Fibroblast of lung (primary cell): ENCODE data around the gene XPNPEP2. TPM values are rescaled to one million over a fixed set of nuclear protein-coding genes. Genes with fewer than 3 reads are reported as not detected.

Experiments
- DNase-seq, 2 donors: peaks; one replicate each; pipeline versions ENCODE4 v3.0.0 to v3.0.0-alpha.2; 2010; ENCODE audit warnings: low read depth in 2 of 2
- H2AFZ ChIP-seq: 2 replicates; pipeline ENCODE4 v1.5.1; 2012; ENCODE audit warnings: low read length, control low read depth, inconsistent platforms
- H3K27ac ChIP-seq: 2 replicates; pipeline ENCODE4 v1.5.1; 2011; ENCODE audit warnings: low read length, control low read depth; ENCODE audit not compliant: insufficient read depth
- H3K27me3 ChIP-seq: 2 replicates; pipeline ENCODE4 v1.5.1; 2011; ENCODE audit warnings: mild to moderate bottlenecking, low read length; ENCODE audit not compliant: control insufficient read depth, insufficient read depth
- H3K36me3 ChIP-seq: 2 replicates; pipeline ENCODE4 v1.5.1; 2011; ENCODE audit warnings: low read length; ENCODE audit not compliant: control insufficient read depth, insufficient read depth
- H3K4me1 ChIP-seq: 2 replicates; pipeline ENCODE4 v1.5.1; 2011; ENCODE audit warnings: low read length; ENCODE audit not compliant: control insufficient read depth, insufficient read depth; ENCODE audit errors: extremely low read depth
- H3K4me2 ChIP-seq: 2 replicates; pipeline ENCODE4 v1.5.1; 2011; ENCODE audit warnings: low read length, control low read depth; ENCODE audit not compliant: insufficient read depth; ENCODE audit errors: extremely low read depth
- H3K4me3 ChIP-seq, 4 experiments: fragments of 200-600 bp in 1 of 4; sonication (generic) in 1 of 4; replicated peaks in 1 of 4; 2 replicates each; pipeline ENCODE4 v1.5.1; 2011 to 2016; ENCODE audit warnings: low read length in 4 of 4, low read depth in 3 of 4, mild to moderate bottlenecking in 3 of 4, control low read depth in 2 of 4, inconsistent platforms in 1 of 4, mixed read lengths in 1 of 4; ENCODE audit not compliant: insufficient read depth in 1 of 4; ENCODE audit errors: control extremely low read depth in 1 of 4
- H3K79me2 ChIP-seq: 2 replicates; pipeline ENCODE4 v1.5.1; 2012; ENCODE audit warnings: mild to moderate bottlenecking, low read length, inconsistent platforms; ENCODE audit not compliant: control insufficient read depth, insufficient read depth
- H3K9ac ChIP-seq: 2 replicates; pipeline ENCODE4 v1.5.1; 2011; ENCODE audit warnings: mild to moderate bottlenecking, low read length, control low read depth; ENCODE audit not compliant: insufficient read depth
- H3K9me3 ChIP-seq: 2 replicates; pipeline ENCODE4 v1.5.1; 2012; ENCODE audit warnings: low read depth, low read length; ENCODE audit not compliant: control insufficient read depth, insufficient read depth
- H4K20me1 ChIP-seq: 2 replicates; pipeline ENCODE4 v1.5.1; 2011; ENCODE audit warnings: low read length; ENCODE audit not compliant: control insufficient read depth, insufficient read depth; ENCODE audit errors: extremely low read depth
- CTCF ChIP-seq, 2 donors: IDR thresholded peaks in 1 of 2; conservative IDR thresholded peaks in 1 of 2; 1 replicate in 1 of 2; 2 replicates in 1 of 2; pipeline ENCODE4 v1.5.1; 2011 to 2012; ENCODE audit warnings: low read length in 2 of 2, control low read depth in 1 of 2, inconsistent platforms in 1 of 2, low read depth in 1 of 2, mild to moderate bottlenecking in 1 of 2
- EZH2 ChIP-seq: IDR thresholded peaks from 2 replicates; pipeline ENCODE4 v1.5.1; 2012; ENCODE audit warnings: low read length, control low read depth, mild to moderate bottlenecking; ENCODE audit errors: missing control alignments
- polyA plus RNA-seq, 2 donors: library from polyadenylated mRNA; depleted of rRNA in 1 of 2; stranded (reverse) in 1 of 2; unstranded in 1 of 2; fragments of >200 nt; gene quantifications; 2 replicates each; pipeline ENCODE4 v1.2.1, GENCODE V29; 2011 to 2012; ENCODE audit warnings: missing spikeins in 1 of 2
- total RNA-seq: library from RNA; depleted of rRNA; stranded (reverse); fragments of >200 nt; gene quantifications from 2 replicates; pipeline ENCODE4 v1.2.1, GENCODE V29; 2014

Gene XPNPEP2
- total and polyA plus RNA-seq, 2 donors (not counting 1 experiment from before 2014, with no cell fraction given), result 0.16 to 0.17 TPM

DNA sequence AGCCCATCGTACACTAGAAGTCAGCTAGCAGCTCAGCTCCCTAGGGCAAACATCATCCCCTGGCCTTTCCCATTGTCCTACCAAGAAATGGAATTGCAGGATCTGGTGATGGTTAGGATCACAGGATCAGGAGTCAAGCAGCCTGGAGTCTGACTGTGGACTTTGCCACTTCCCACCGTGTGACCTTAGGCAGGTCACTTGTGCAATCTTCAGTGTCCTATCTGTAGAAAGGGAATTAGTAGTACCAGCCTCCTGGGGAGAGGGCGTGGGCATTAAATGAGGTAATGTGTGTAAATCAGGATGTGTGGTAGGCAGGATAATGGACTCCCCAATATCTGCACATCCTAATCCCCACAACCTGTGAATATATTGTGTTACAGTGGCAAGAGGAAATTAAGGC is 45.4 kb upstream of the XPNPEP2 start:
- Histone ChIP-seq H3K9ac (no peak overlapping the region), H3K79me2 (no peaks in the 10 kb centered on the region), H3K27me3 (no peaks in the 10 kb centered on the region), H3K4me1 (no peaks in the 10 kb centered on the region), H3K4me3 (no peak overlapping the region), H4K20me1 (no peaks in the 10 kb centered on the region), H3K27ac (no peak overlapping the region), H2AFZ (no peak overlapping the region), H3K9me3 (no peaks in the 10 kb centered on the region), H3K36me3 (no peaks in the 10 kb centered on the region), H3K4me2 (no peak overlapping the region)
- TF ChIP-seq CTCF (conservative IDR thresholded peaks at IDR 0.05 in 1 of 2, IDR thresholded peaks at IDR 0.05 in 1 of 2; ENCODE audit: low read depth in 1 of 2, low read length in 2 of 2) (no peak), EZH2 (no peak)
- DNase-seq, result no peak

DNA sequence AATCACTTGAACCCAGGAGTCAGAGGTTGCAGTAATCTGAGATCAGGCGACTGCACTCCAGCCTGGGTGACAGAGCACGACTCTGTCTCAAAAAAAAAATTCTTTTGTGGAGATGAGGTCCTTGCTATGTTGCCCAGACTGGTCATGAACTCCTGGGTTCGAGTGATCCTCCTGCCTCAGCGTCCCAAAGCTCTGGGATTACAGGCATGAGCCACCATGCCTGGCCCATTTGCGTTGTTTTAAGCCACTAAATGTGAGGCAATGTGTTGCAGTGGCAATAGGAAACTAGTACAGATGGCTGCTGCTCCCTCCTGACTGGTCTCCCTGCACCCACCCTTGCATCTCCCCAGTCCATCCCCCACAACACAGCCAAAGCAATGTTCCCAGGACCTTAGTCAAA is 44.0 kb upstream of the XPNPEP2 start:
- no peaks in the 10 kb centered on the region for H4K20me1 ChIP-seq
- H3K4me3 ChIP-seq, result no peak overlapping the region
- H3K4me2 ChIP-seq, result no peak overlapping the region
- no peak for TF ChIP-seq EZH2
- no peak for TF ChIP-seq CTCF (conservative IDR thresholded peaks at IDR 0.05 in 1 of 2, IDR thresholded peaks at IDR 0.05 in 1 of 2; ENCODE audit: low read depth in 1 of 2, low read length in 2 of 2)
- H3K9me3 ChIP-seq, result no peaks in the 10 kb centered on the region
- DNase-seq, result no peak
- no peak overlapping the region for H3K27ac ChIP-seq
- H2AFZ ChIP-seq, result no peak overlapping the region
- H3K4me1 ChIP-seq, result no peaks in the 10 kb centered on the region
- H3K36me3 ChIP-seq, result no peaks in the 10 kb centered on the region
- H3K9ac ChIP-seq, result no peak overlapping the region
- no peaks in the 10 kb centered on the region for H3K27me3 ChIP-seq
- no peaks in the 10 kb centered on the region for H3K79me2 ChIP-seq

- Histone ChIP-seq H3K27ac (no peak overlapping the region), H2AFZ (no peak overlapping the region), H3K4me3 (no peak overlapping the region)
Measured at GRCh38 chrX:129695535-129695934, 43.2 kb upstream of the XPNPEP2 start.

More at GRCh38 chrX:129695535-129695934, 43.2 kb upstream of the XPNPEP2 start:
- Histone ChIP-seq H3K4me2 (no peak overlapping the region), H3K4me1 (no peaks in the 10 kb centered on the region), H3K36me3 (no peaks in the 10 kb centered on the region), H3K9ac (no peak overlapping the region), H3K79me2 (no peaks in the 10 kb centered on the region), H3K9me3 (no peaks in the 10 kb centered on the region), H4K20me1 (no peaks in the 10 kb centered on the region), H3K27me3 (no peaks in the 10 kb centered on the region)
- TF ChIP-seq CTCF (conservative IDR thresholded peaks at IDR 0.05 in 1 of 2, IDR thresholded peaks at IDR 0.05 in 1 of 2; ENCODE audit: low read depth in 1 of 2, low read length in 2 of 2) (no peak), EZH2 (no peak)
- no peak for DNase-seq
